ENCODE data around the gene MYMX.

- no peak for TF ChIP-seq POLR2AphosphoS5 (IDR thresholded peaks at IDR 0.05)
- TF ChIP-seq RAD21 (conservative IDR thresholded peaks at IDR 0.05): no peak
- no peak for TF ChIP-seq CTCF (IDR thresholded peaks at IDR 0.05; ENCODE audit: poor library complexity, severe bottlenecking)
Observed at GRCh38 chr6:44179072-44179536, 37.6 kb upstream of the MYMX start.

Data from neural cell (in vitro differentiated cells).